Renal pelvis (tissue), 4 donors: ENCODE measurements around the gene KDM4D. TPM values are rescaled to one million over a fixed set of nuclear protein-coding genes. Genes with fewer than 3 reads are reported as not detected.
"Not testable (repeated sequence)": the region's sequence is repeated elsewhere in the genome, so short reads cannot be mapped to it uniquely, and the experiment has no call there.

Experiments
- DNase-seq: peaks from one replicate; pipeline ENCODE4 v3.0.0-alpha.2; 2013
- polyA plus RNA-seq, 3 donors: library from polyadenylated mRNA; unstranded; fragments of 120-200 nt; gene quantifications; one replicate each; pipeline ENCODE4 v1.2.1, GENCODE V29; 2013; ENCODE audit not compliant: insufficient read length in 3 of 3

The KDM4D gene
- polyA plus RNA-seq, 3 donors = 2.1 to 2.5 (median 2.1) TPM

GRCh38 chr11:95024958-95025357 is 51.4 kb downstream of the KDM4D start, which contains the start of gene KDM4E:
Gene KDM4E, plus strand, starts transcription at chr11:95025258. Its CDS starts 300 bp downstream, at chr11:95025558.
- no peak for DNase-seq

- not testable (repeated sequence) for DNase-seq
Measured at GRCh38 chr11:95025594-95025993, 52.1 kb downstream of the KDM4D start.

GRCh38 chr11:95028357-95028756 is 54.8 kb downstream of the KDM4D start:
- no peak for DNase-seq

GRCh38 chr11:95033051-95033450 is 59.5 kb downstream of the KDM4D start:
- no peak for DNase-seq

- no peak for DNase-seq
Measured at GRCh38 chr11:95035316-95035715, 61.8 kb downstream of the KDM4D start.

- DNase-seq = not testable (repeated sequence)
Measured at GRCh38 chr11:95037356-95038035, 64.0 kb downstream of the KDM4D start.

GRCh38 chr11:95042239-95042638 is 68.7 kb downstream of the KDM4D start:
- no peak for DNase-seq

GRCh38 chr11:95042906-95043305 is 69.4 kb downstream of the KDM4D start:
- no peak for DNase-seq

GRCh38 chr11:95044010-95044409 is 70.5 kb downstream of the KDM4D start:
- no peak for DNase-seq

GRCh38 chr11:95045812-95046211 is 72.3 kb downstream of the KDM4D start:
- no peak for DNase-seq

Other genes with a start within 250 kb of the KDM4D start
- gene AMOTL1, start 205.4 kb upstream of the KDM4D start, polyA plus RNA-seq = 10 to 100 TPM; 39.9 to 47.8 (median 45.4) TPM
- gene CWC15, start 153 bp upstream of the KDM4D start, polyA plus RNA-seq = 100 to 1,000 TPM; 100 to 112 (median 112) TPM
- under 1 TPM; 0.07 to 0.39 (median 0.37) TPM for gene KDM4E, start 51.5 kb downstream of the KDM4D start, polyA plus RNA-seq
- gene KDM4F, start 75.7 kb downstream of the KDM4D start, polyA plus RNA-seq = not detected
- 10 to 100 TPM; 55.3 to 64.3 (median 56.3) TPM for gene SRSF8, start 93.2 kb downstream of the KDM4D start, polyA plus RNA-seq
- 10 to 100 TPM; 18.6 to 21.6 (median 19.3) TPM for gene ENDOD1, start 116.1 kb downstream of the KDM4D start, polyA plus RNA-seq